GM19397 (cell line): ENCODE data around the gene SGK1.
"Not testable (repeated sequence)": the region's sequence is repeated elsewhere in the genome, so short reads cannot be mapped to it uniquely, and the experiment has no call there.

Experiments
- ATAC-seq: cut with Tn5 transposase; IDR thresholded peaks from one replicate; pipeline ENCODE4 v1.9.1; 2021; ENCODE audit warnings: mild to moderate bottlenecking, moderate library complexity; ENCODE audit not compliant: unreplicated experiment

Gene SGK1

GRCh38 chr6:134307870-134308269, 10.0 kb downstream of the SGK1 start:
- no peak for ATAC-seq

- ATAC-seq, result no peak
Measured at GRCh38 chr6:134307075-134307474, 10.8 kb downstream of the SGK1 start.

GRCh38 chr6:134304381-134304780, 13.5 kb downstream of the SGK1 start:
- ATAC-seq, result not testable (repeated sequence)

GRCh38 chr6:134303891-134304290, 14.0 kb downstream of the SGK1 start:
- ATAC-seq, result no peak

GRCh38 chr6:134299236-134299635, 18.7 kb downstream of the SGK1 start:
- ATAC-seq, result no peak

- ATAC-seq, result no peak
Measured at GRCh38 chr6:134296762-134297161, 21.1 kb downstream of the SGK1 start.

- ATAC-seq, result no peak
Measured at GRCh38 chr6:134295953-134296553, 21.9 kb downstream of the SGK1 start.

- no peak for ATAC-seq
Measured at GRCh38 chr6:134293659-134294161, 24.2 kb downstream of the SGK1 start.

GRCh38 chr6:134291156-134291555, 26.8 kb downstream of the SGK1 start:
- no peak for ATAC-seq

GRCh38 chr6:134289204-134289575, 28.7 kb downstream of the SGK1 start:
- no peak for ATAC-seq

GRCh38 chr6:134288538-134289203, 29.2 kb downstream of the SGK1 start:
- no peak for ATAC-seq

- ATAC-seq, result no peak
Measured at GRCh38 chr6:134287859-134288537, 29.9 kb downstream of the SGK1 start.

- ATAC-seq, result no peak
Measured at GRCh38 chr6:134282816-134283215, 35.1 kb downstream of the SGK1 start.

- no peak for ATAC-seq
Measured at GRCh38 chr6:134281388-134281787, 36.5 kb downstream of the SGK1 start.

- ATAC-seq, result no peak
Measured at GRCh38 chr6:134278000-134278399, 39.9 kb downstream of the SGK1 start.

- ATAC-seq, result not testable (repeated sequence)
Measured at GRCh38 chr6:134276891-134277377, 41.0 kb downstream of the SGK1 start.

- ATAC-seq, result no peak
Measured at GRCh38 chr6:134272374-134272773, 45.5 kb downstream of the SGK1 start.

- no peak for ATAC-seq
Measured at GRCh38 chr6:134267917-134268361, 50.0 kb downstream of the SGK1 start.

GRCh38 chr6:134266776-134267175, 51.1 kb downstream of the SGK1 start:
- no peak for ATAC-seq

- ATAC-seq, result no peak
Measured at GRCh38 chr6:134261766-134262165, 56.1 kb downstream of the SGK1 start.

GRCh38 chr6:134258849-134259306, 59.0 kb downstream of the SGK1 start:
- ATAC-seq, result no peak

- ATAC-seq, result no peak
Measured at GRCh38 chr6:134257516-134257915, 60.4 kb downstream of the SGK1 start.
